Measurements from ENCODE around the gene HNRNPC. TPM values are rescaled to one million over a fixed set of nuclear protein-coding genes. Genes with fewer than 3 reads are reported as not detected.

HNRNPC gene
- total RNA-seq, 1 experiment from 2014 or later: 843 TPM

DNA sequence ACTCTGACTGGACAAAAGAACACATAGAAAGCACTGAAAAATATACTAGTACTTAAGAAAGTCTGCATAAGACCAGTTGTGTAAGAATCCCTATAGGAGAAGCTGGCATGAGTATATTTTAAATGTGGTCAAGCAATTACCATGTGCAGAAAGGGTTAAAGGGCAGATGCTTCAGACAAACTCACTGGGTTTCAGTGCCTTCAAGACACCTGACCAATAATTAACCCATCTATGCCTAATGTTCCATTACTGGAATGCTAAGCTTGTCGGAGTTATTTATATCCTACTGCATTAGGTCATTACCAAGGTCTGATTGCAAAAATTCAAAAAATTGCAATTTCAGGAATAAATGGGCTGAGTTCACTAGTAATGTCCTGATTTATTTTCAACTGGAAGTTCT, 41.3 kb downstream of the HNRNPC start:
- ChIA-PET POLR2A (interaction anchor here (0.6 kb wide), 1 partner anchor 149 kb away, joined by 3 read pairs; no protein-coding TSS in a partner anchor), CTCF (no interaction called here), RAD21 (ENCODE audit: low non-redundant PET in 1 of 2, low total read pairs in 2 of 2, uncharacterized antibody in 2 of 2, unreplicated experiment in 2 of 2) (no interaction called here)
- H3K27ac ChIP-seq (ENCODE audit: low read depth, low read length): no peak overlapping the region
- H3K27me3 ChIP-seq (ENCODE audit: insufficient read depth, low read length): no peaks in the 10 kb centered on the region
- no peaks in the 10 kb centered on the region for H3K4me1 ChIP-seq (ENCODE audit: control insufficient read depth in 1 of 2, insufficient read depth in 2 of 2, low read length in 2 of 2)
- H3K79me2 ChIP-seq (ENCODE audit: insufficient read depth, low read length): peaks cover 100% of the 10 kb centered on the region
- no peak overlapping the region for H2AFZ ChIP-seq (ENCODE audit: low read depth, low read length, poor library complexity, severe bottlenecking)
- H4K20me1 ChIP-seq (ENCODE audit: insufficient read depth): peaks cover 73% of the 10 kb centered on the region
- intact Hi-C loops (cut with micrococcal nuclease): no loop called here
- no peak overlapping the region for H3K9ac ChIP-seq (ENCODE audit: low read length)
- ATAC-seq: no peak
- BruUV-seq (replicated peaks): TSS peak; percentile 16
- H3K9me2 ChIP-seq (ENCODE audit: insufficient read depth): no peaks in the 10 kb centered on the region
- no peak for DNase-seq (ENCODE audit: low read depth, low spot score)
- TF ChIP-seq CEBPB (IDR thresholded peaks at IDR 0.05; ENCODE audit: low read depth): no peak
- TF ChIP-seq FOSL1 (IDR thresholded peaks at IDR 0.05; ENCODE audit: low read depth): no peak
- TF ChIP-seq CBX3 (IDR thresholded peaks at IDR 0.05; ENCODE audit: low read depth): no peak
- TF ChIP-seq ZFX (IDR thresholded peaks at IDR 0.05): no peak
- TF ChIP-seq POLR2A (IDR thresholded peaks at IDR 0.05; ENCODE audit: borderline replicate concordance, extremely low read depth, insufficient read depth, insufficient read length): no peak
- no peak for TF ChIP-seq TCF7L2 (IDR thresholded peaks at IDR 0.05; ENCODE audit: borderline replicate concordance, extremely low read depth, insufficient read depth, insufficient read length)
- TF ChIP-seq ZNF274 (IDR thresholded peaks at IDR 0.05; ENCODE audit: low read depth, low read length): no peak
- TF ChIP-seq EGR1 (IDR thresholded peaks at IDR 0.05; ENCODE audit: low read depth): no peak
- TF ChIP-seq CTCF (IDR thresholded peaks at IDR 0.05 in 2 of 3, conservative IDR thresholded peaks at IDR 0.05 in 1 of 3; ENCODE audit: borderline replicate concordance in 1 of 3, insufficient read depth in 1 of 3, low read depth in 2 of 3, low read length in 2 of 3): no peak
- TF ChIP-seq POLR2AphosphoS5 (IDR thresholded peaks at IDR 0.05; ENCODE audit: low read depth, low read length): no peak
- TF ChIP-seq EZH2 (IDR thresholded peaks at IDR 0.05): no peak
- no peak for TF ChIP-seq SP1 (IDR thresholded peaks at IDR 0.05; ENCODE audit: low read depth)
- H3K9me3 ChIP-seq (ENCODE audit: control insufficient read depth in 1 of 2, insufficient read depth in 1 of 2, low read depth in 1 of 2, low read length in 2 of 2): no peaks in the 10 kb centered on the region
- H3K4me2 ChIP-seq (ENCODE audit: low read length): no peak overlapping the region
- no peak overlapping the region for H3K4me3 ChIP-seq (replicated peaks in 1 of 2; ENCODE audit: low read depth in 1 of 2, low read length in 2 of 2)
- peaks cover 69 to 87% of the 10 kb centered on the region in 2 experiments for H3K36me3 ChIP-seq (ENCODE audit: control insufficient read depth in 1 of 2, insufficient read depth in 2 of 2, low read length in 2 of 2)

Measured in HCT116 (cell line).